ENCODE results near the gene ADORA2B.

The ADORA2B gene

DNA sequence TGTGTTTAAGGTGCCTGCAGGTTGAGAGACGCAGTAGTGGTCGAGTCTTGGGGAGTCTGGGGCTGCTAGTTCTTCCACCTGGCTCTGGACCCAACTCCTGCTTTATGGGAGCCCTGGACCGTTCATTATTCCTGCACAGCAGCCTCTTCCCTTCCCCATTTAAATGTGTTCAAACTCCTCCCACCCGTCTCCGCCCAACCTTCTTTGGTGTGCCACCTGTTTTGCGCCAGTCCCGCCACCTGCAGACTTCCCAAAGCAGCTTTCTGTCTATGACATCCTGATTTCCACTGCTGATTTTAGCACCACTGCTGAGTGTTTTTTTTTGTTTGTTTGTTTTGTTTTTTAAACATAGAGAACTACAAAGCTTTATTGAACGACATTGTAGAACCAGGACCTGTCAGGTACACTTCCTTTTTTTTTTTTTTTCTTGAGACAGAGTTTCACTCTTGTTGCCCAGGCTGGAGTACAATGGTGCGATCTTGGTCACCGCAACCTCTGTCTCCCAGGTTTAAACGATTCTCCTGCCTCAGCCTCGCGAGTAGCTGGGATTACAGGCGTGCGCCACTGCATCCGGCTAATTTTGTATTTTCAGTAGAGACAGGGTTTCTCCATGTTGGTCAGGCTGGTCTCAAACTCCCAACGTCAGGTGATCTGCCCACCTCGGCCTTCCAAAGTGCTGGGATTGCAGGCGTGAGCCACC is 12.8 kb downstream of the ADORA2B start:
- no peak for TF ChIP-seq EZH2phosphoT487 (IDR thresholded peaks at IDR 0.05; ENCODE audit: low read depth)
- TF ChIP-seq, protein P1, sequence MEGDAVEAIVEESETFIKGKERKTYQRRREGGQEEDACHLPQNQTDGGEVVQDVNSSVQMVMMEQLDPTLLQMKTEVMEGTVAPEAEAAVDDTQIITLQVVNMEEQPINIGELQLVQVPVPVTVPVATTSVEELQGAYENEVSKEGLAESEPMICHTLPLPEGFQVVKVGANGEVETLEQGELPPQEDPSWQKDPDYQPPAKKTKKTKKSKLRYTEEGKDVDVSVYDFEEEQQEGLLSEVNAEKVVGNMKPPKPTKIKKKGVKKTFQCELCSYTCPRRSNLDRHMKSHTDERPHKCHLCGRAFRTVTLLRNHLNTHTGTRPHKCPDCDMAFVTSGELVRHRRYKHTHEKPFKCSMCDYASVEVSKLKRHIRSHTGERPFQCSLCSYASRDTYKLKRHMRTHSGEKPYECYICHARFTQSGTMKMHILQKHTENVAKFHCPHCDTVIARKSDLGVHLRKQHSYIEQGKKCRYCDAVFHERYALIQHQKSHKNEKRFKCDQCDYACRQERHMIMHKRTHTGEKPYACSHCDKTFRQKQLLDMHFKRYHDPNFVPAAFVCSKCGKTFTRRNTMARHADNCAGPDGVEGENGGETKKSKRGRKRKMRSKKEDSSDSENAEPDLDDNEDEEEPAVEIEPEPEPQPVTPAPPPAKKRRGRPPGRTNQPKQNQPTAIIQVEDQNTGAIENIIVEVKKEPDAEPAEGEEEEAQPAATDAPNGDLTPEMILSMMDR (IDR thresholded peaks at IDR 0.05; ENCODE audit: low read depth, low read length), result no peak
- no peaks in the 10 kb centered on the region for H3K9me3 ChIP-seq (ENCODE audit: insufficient read depth, low read length)
- H3K36me3 ChIP-seq (replicated peaks; ENCODE audit: low read depth, low read length), result no peaks in the 10 kb centered on the region
- peaks cover 60% of the 10 kb centered on the region for H3K27me3 ChIP-seq (ENCODE audit: low read depth, low read length)
- H3K27ac ChIP-seq (ENCODE audit: low read length), result no peak overlapping the region
- no peak overlapping the region for H3K4me2 ChIP-seq (ENCODE audit: low read length)
- no peak overlapping the region for H3K9ac ChIP-seq (ENCODE audit: low read length)
- no peak overlapping the region for H2AFZ ChIP-seq (ENCODE audit: low read depth, low read length)
- peaks cover 19% of the 10 kb centered on the region for H3K4me1 ChIP-seq (ENCODE audit: low read length)
- no peak overlapping the region for H3K4me3 ChIP-seq (ENCODE audit: low read length)
- H4K20me1 ChIP-seq (ENCODE audit: insufficient read depth, low read length), result peaks cover 26% of the 10 kb centered on the region
- H3K79me2 ChIP-seq (ENCODE audit: low read length), result no peaks in the 10 kb centered on the region

DNA sequence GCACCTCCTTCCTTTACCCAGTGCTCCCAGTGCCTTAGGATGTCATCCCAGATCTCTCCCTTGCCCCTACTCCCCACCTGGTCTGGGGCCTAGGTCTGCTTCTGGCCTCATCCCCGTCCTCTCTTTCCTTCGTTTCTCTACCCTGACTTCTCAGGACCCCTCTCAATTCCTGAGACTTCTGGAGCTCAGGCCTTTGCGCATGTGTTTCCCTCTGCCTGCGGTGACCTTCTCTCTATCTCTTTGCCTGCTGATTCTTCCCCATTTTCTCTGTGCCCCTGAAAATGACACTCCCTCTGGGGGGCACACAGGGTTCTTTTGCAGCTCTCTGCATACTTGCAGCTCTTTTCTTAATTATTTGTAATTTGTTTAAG is 13.5 kb downstream of the ADORA2B start:
- no peaks in the 10 kb centered on the region for H3K79me2 ChIP-seq (ENCODE audit: low read length)

DNA sequence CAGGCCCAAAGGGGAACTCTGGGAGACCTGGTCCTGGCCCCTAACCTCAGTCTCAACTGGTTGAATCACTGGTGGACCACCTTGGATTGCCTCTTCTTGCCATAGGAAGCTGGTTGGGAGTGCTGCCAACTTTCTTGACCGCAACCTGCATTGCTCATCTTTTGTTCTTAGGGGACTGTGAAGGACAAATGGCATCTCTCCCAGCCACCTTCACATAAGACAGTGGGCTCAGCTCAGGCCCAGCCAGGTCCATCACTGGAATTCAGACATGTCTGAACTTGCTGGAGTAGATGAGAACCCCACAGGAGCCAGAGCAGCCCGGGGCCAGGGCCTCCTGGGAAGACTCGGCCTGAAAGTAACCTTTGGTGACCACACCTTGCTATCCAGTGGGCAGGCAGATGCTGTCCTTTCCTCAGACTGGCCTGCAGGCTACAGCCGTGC is 18.8 kb downstream of the ADORA2B start:
- Histone ChIP-seq H2AFZ (ENCODE audit: low read depth, low read length) (no peak overlapping the region), H3K27ac (ENCODE audit: low read length) (no peak overlapping the region), H3K79me2 (ENCODE audit: low read length) (no peaks in the 10 kb centered on the region), H3K9me3 (ENCODE audit: insufficient read depth, low read length) (no peaks in the 10 kb centered on the region), H3K27me3 (ENCODE audit: low read depth, low read length) (peaks cover 59% of the 10 kb centered on the region), H3K4me2 (ENCODE audit: low read length) (no peak overlapping the region), H4K20me1 (ENCODE audit: insufficient read depth, low read length) (peaks cover 11% of the 10 kb centered on the region), H3K4me1 (ENCODE audit: low read length) (peaks cover 10% of the 10 kb centered on the region), H3K9ac (ENCODE audit: low read length) (no peak overlapping the region), H3K36me3 (replicated peaks; ENCODE audit: low read depth, low read length) (no peaks in the 10 kb centered on the region), H3K4me3 (ENCODE audit: low read length) (no peak overlapping the region)
- TF ChIP-seq, protein P1 (IDR thresholded peaks at IDR 0.05; ENCODE audit: low read depth, low read length), result no peak
- TF ChIP-seq EZH2phosphoT487 (IDR thresholded peaks at IDR 0.05; ENCODE audit: low read depth), result no peak

More for the DNA sequence above, 13.5 kb downstream of the ADORA2B start:
- H3K4me3 ChIP-seq (ENCODE audit: low read length), result peak overlapping the region; percentile 16; the same call in 1 of the 2 replicates
- H4K20me1 ChIP-seq (ENCODE audit: insufficient read depth, low read length), result peaks cover 26% of the 10 kb centered on the region
- H3K4me2 ChIP-seq (ENCODE audit: low read length), result peak overlapping the region; percentile 59
- H3K27me3 ChIP-seq (ENCODE audit: low read depth, low read length), result peaks cover 61% of the 10 kb centered on the region
- peaks cover 19% of the 10 kb centered on the region for H3K4me1 ChIP-seq (ENCODE audit: low read length)
- no peak overlapping the region for H3K27ac ChIP-seq (ENCODE audit: low read length)
- H3K9ac ChIP-seq (ENCODE audit: low read length), result no peak overlapping the region
- H3K9me3 ChIP-seq (ENCODE audit: insufficient read depth, low read length), result no peaks in the 10 kb centered on the region
- no peak overlapping the region for H2AFZ ChIP-seq (ENCODE audit: low read depth, low read length)
- TF ChIP-seq, protein P1 (IDR thresholded peaks at IDR 0.05; ENCODE audit: low read depth, low read length), result no peak
- TF ChIP-seq EZH2phosphoT487 (IDR thresholded peaks at IDR 0.05; ENCODE audit: low read depth), result no peak
- H3K36me3 ChIP-seq (replicated peaks; ENCODE audit: low read depth, low read length), result no peaks in the 10 kb centered on the region

DNA sequence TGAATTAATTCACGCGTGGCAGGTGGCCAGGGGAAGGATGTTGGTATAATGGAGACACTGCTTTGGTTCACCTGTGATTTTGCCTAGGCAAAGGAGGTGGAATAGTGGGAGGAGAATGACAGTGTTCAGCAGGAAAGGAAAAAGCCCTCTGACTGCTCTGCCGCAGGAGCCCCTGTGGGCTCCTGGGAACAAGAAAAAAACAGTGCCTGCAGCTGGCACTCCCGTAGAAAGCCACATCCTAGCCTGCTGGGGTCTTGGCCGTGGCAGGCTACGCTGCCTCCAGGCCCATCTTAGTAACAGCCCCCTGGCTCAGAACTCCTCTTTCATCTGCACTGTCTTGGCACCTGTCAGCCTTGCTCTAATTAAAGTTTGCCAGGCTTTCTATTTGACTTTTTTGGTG is 20.6 kb downstream of the ADORA2B start:
- no peak overlapping the region for H2AFZ ChIP-seq (ENCODE audit: low read depth, low read length)
- H3K79me2 ChIP-seq (ENCODE audit: low read length), result no peaks in the 10 kb centered on the region
- no peaks in the 10 kb centered on the region for H3K36me3 ChIP-seq (replicated peaks; ENCODE audit: low read depth, low read length)
- no peak overlapping the region for H3K4me3 ChIP-seq (ENCODE audit: low read length)
- peaks cover 55% of the 10 kb centered on the region for H3K27me3 ChIP-seq (ENCODE audit: low read depth, low read length)
- H3K9me3 ChIP-seq (ENCODE audit: insufficient read depth, low read length), result no peaks in the 10 kb centered on the region
- H3K9ac ChIP-seq (ENCODE audit: low read length), result no peak overlapping the region
- no peaks in the 10 kb centered on the region for H3K4me1 ChIP-seq (ENCODE audit: low read length)
- no peak overlapping the region for H3K4me2 ChIP-seq (ENCODE audit: low read length)
- TF ChIP-seq EZH2phosphoT487 (IDR thresholded peaks at IDR 0.05; ENCODE audit: low read depth), result no peak
- TF ChIP-seq, protein P1 (IDR thresholded peaks at IDR 0.05; ENCODE audit: low read depth, low read length), result no peak
- H3K27ac ChIP-seq (ENCODE audit: low read length), result no peak overlapping the region
- no peaks in the 10 kb centered on the region; the same call in 1 of the 2 replicates for H4K20me1 ChIP-seq (ENCODE audit: insufficient read depth, low read length)

All from OCI-LY3 (cell line).